ENCODE data around the gene FKBP15.
"Not testable (repeated sequence)": the region's sequence is repeated elsewhere in the genome, so short reads cannot be mapped to it uniquely, and the experiment has no call there.

FKBP15 gene

GRCh38 chr9:113181165-113181564, 39.9 kb downstream of the FKBP15 start:
- no peak for DNase-seq

- DNase-seq: no peak
These were observed 41.2 kb downstream of the FKBP15 start for GRCh38 chr9:113179839-113180238.

- no peak for DNase-seq
These were observed 43.0 kb downstream of the FKBP15 start for GRCh38 chr9:113178087-113178486.

- no peak for DNase-seq
These were observed 43.8 kb downstream of the FKBP15 start for GRCh38 chr9:113177251-113177650.

DNA sequence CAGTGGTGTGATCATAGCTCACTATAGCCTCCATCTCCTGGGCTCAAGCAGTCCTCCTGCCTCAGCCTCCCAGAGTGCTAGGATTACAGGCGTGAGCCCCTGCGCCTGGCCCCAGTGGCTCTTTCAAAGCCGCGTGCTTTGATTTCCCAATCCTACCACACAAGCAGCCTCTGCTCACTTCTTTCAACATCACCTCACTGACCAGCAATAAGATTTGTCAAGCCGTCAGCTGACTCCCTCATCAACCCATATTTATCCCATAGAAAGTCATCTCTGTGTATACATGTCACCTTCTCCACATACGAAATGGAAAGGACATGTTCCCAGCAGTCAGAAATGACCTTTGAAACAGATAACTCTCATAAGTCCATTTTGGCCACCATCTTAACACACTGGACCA, 44.3 kb downstream of the FKBP15 start:
- DNase-seq: no peak

DNA sequence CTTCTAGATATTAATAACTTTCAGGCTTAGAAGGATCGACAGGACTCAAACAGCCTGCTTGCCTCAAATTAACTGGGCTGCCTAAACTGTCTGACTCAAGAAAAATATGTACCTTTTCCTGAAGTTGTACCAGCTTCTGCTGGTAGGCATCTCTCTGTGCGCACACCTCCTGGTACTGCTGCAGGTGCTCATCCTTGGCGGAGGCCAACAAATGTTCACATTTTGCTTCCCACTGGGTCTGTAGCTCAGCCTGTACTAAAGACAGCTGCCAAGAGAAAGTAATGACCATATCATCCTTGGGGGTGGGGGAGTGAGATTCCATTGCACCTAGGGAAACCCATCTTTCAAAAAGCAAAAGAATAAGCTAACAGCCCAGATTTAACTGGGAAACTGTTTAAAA, 47.7 kb downstream of the FKBP15 start:
- no peak for DNase-seq

- DNase-seq: no peak
These were observed 52.3 kb downstream of the FKBP15 start for GRCh38 chr9:113168809-113169208.

- no peak for DNase-seq
These were observed 55.0 kb downstream of the FKBP15 start for GRCh38 chr9:113166039-113166438.

DNA sequence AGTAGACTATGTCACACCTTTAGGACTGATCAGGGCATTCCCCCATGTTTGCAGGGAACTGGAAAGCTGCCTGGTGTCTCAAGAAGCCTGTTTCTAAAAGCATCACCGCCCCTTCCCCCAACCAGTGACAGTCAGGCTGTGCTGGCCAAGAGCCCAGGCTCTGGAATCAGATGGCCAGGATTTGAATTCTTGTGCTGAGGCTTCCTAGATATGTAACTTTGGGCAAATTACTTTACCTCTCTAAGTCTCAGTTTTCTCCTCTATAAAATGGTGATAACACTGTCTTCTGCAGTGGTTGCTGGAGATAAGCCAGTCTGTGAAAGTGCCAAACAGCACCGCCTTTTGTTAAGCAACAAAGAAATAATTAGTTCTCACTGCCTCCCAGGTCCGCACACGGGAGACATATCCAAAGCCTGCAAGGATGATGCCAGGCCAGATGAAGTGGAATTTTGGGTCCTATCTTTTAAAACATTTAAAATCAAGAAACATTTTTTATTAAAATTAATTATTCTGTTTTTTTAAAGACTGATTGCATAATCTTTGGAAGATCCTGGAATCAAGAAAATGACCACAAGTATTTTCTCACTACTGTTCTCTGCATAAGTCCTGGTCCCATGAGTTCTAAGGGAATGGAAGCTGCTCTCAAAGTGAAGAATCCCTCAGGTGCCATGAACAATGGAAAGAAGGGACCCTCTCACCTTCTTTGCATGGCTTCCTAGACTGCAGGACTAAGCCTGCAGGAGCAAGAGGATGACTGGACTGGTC, 56.4 kb downstream of the FKBP15 start:
- DNase-seq: no peak

DNA sequence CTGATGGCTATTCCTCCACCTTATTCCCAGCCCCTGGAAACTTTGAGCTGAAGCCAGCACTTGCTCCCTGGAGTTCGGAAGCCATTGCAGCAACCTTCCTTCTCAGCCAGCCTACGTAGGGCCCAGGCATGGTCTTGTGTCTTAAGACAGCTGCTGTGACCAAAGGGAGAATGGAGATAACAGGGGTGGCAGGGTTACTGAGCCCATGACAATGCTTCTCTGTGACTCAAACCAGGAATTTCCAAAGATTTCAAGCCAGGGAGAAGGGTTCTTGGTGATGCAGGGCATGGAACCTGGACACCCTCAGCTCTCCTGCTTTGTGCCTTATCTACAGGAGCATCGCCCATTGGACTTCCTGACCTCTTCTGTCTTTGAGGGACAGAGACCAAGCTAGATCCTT, 58.1 kb downstream of the FKBP15 start:
- no peak for DNase-seq

GRCh38 chr9:113160571-113160970, 60.5 kb downstream of the FKBP15 start:
- no peak for DNase-seq

- no peak for DNase-seq
These were observed 62.6 kb downstream of the FKBP15 start for GRCh38 chr9:113158446-113158845.

GRCh38 chr9:113156880-113157279, 64.2 kb downstream of the FKBP15 start:
- no peak for DNase-seq

DNA sequence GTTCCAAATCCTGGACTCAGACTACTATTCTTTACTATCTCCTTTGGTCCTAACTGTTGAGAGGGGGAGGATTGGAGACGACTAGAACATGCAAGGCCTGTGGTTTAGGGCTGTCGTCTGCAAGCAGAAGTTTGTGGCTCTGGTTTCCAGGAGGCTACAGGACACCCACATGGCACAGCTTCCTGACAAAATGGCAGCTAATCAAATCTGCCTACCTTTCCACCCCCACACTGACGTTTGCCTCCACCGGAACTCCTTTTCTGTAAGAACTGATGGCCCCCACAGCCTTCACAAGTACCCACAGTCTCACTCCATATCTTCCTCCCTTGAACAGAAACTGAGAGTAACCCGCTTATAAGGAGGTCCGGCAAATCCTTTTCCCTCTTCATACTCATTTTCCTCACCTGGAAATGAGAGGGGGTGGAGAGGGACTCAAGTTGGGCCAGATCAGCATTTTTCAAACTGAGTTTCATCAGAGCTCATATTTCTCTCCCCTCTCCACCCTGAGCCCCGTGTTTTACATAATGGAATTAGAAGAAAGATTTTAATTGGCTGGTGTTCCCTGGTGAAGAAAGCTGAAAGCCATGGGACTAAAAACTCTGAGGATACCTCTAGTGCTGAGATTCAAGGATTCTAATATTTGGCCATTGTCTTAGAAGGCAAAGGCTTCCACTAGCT, 65.0 kb downstream of the FKBP15 start:
- no peak for DNase-seq

- DNase-seq: no peak
These were observed 66.1 kb downstream of the FKBP15 start for GRCh38 chr9:113154946-113155345.

- DNase-seq: no peak
These were observed 66.6 kb downstream of the FKBP15 start for GRCh38 chr9:113154471-113154870.

DNA sequence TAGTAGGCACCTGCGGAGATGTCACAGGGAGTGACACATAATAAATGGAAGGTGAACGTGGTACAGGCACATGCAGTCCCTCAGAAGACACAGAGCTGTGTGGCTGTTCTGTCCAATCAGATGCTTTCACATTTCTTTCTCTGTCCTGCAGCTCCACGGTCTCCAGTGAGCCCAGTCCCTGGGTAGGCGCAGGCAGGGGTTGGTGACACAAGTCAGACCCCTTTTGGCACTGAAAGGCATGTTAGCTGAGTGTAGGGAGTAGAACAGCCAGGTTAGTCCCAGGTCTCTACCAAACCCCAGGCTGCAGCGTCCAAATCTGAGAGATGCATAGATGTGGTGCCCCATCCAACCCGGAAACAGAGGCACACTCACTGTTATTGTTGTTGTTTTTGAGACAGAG, 67.5 kb downstream of the FKBP15 start:
- no peak for DNase-seq

GRCh38 chr9:113152699-113153098, 68.4 kb downstream of the FKBP15 start:
- no peak for DNase-seq

- no peak for DNase-seq
These were observed 69.1 kb downstream of the FKBP15 start for GRCh38 chr9:113151696-113152630.

DNA sequence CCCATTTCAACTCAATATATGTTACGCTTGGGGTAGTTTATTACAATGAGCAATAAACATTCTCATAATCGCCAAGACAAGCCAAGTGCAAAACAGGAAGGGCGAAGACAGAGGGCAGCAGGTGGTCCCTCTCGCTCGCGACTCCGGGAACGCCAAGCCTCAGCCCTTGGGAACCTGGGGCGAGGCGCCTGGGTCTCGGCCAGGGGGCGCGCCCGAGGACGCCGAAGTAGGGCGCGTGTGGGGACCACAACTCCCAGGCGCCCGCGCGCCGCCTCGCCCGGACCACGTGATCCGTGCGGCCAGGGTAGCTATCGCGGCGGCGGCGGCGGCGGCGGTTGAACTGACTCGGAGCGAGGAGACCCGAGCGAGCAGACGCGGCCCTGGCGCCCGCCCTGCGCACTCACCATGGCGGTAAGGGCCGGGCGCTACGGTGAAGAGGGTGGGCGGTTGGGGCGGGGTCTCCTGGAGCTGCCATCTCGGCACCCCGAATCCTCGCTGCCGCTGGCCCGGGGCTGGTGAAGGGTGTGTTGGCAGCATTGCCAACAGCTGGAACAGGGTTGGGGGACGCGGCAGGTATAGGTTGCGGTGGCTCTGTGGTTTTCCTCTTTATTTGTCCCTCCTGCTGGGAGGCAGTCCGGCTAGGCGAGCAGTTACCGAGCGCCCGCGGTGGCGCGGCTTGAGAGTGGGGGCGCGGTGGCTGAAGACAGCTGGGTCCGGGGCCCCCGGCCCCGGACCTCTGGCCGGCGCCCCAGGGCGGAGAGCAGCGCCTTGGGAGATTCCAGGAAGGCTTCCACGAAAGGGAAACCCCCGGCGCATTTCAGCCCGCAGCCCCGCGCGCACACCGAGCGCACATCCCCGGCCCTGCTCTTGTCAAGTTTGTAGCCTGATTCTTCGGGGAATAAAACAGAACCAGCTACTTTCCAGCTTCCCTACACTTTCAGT, 70.1 kb downstream of the FKBP15 start, which contains the start of gene SLC31A2:
SLC31A2 (plus strand) TSS at position 338 of the 942 bp plus-strand sequence; CDS start at position 406, 68 bp downstream.
- peak; percentile 91 for DNase-seq

GRCh38 chr9:113149561-113149960, 71.5 kb downstream of the FKBP15 start:
- DNase-seq: not testable (repeated sequence)

Measured in NCI-H510A (cell line).